GM18951 (cell line): ENCODE data around the gene CSNK1G1.
"Not testable (repeated sequence)": the region's sequence is repeated elsewhere in the genome, so short reads cannot be mapped to it uniquely, and the experiment has no call there.

Experiments used
- POLR2A ChIP-seq: IDR thresholded peaks from 4 replicates; pipeline ENCODE4 v1.6.1; 2011; ENCODE audit warnings: mild to moderate bottlenecking; ENCODE audit not compliant: insufficient read length, insufficient read depth; ENCODE audit errors: extremely low read depth
- in situ Hi-C: fragments of 300-500 bp; cut with MboI; formaldehyde crosslinking; loops from one replicate; pipeline ENCODE4 v1.12.0; 2022; ENCODE audit warnings: low sequenced_read_pairs, mixed read lengths, inconsistent platforms; ENCODE audit not compliant: unreplicated experiment

CSNK1G1 gene

GRCh38 chr15:64355944-64356709 is at the start of gene CSNK1G1:
TSS of gene CSNK1G1 (minus strand) at chr15:64356173. CDS start at chr15:64300499, 55,674 bp downstream.
- in situ Hi-C loops: no loop called here
- peak; percentile 53 for TF ChIP-seq POLR2A

- no peak for TF ChIP-seq POLR2A
- in situ Hi-C loops: no loop called here
These were observed 44.6 kb upstream of the CSNK1G1 start for GRCh38 chr15:64400583-64400982.

GRCh38 chr15:64398575-64398974 is 42.6 kb upstream of the CSNK1G1 start:
- no peak for TF ChIP-seq POLR2A
- in situ Hi-C loops: no loop called here

DNA sequence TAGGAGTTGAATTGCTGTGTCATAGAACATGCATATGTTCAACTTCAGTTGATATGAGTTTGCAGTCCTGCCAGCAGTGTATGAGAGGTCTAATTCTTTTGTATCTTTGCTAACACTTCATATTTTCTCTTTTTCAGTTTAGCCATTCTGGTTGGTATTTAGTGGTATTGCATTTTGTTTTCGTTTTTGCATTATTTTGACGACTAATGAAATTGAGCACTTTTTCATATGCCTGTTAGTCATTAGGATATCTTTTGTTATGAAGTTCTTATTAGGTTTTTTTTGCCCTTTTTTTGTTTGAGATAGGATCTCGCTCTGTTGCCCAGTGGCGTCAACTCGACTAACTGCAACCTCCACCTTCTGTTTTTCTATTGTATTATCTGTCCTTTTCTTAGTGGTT is 40.8 kb upstream of the CSNK1G1 start:
- in situ Hi-C loops: no loop called here
- no peak for TF ChIP-seq POLR2A

DNA sequence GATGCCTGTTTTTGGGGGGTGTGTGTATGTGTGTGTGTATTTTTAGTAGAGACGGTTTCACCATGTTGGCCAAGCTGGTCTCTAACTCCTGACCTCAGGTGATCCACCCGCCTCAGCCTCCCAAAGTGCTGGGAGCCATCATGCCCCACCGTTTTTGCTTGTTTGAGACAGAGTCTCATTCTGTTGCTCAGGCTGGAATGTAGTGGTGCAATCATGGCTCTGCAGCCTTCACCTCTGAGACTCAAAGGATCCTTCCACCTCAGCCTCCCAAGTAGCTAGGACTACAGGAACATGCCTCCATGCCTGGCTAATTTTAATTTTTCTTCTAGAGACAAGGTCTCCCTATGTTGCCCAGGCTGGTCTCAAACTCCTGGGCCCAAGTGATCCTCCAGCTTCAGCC is 36.5 kb upstream of the CSNK1G1 start:
- in situ Hi-C loops: not testable (repeated sequence)

DNA sequence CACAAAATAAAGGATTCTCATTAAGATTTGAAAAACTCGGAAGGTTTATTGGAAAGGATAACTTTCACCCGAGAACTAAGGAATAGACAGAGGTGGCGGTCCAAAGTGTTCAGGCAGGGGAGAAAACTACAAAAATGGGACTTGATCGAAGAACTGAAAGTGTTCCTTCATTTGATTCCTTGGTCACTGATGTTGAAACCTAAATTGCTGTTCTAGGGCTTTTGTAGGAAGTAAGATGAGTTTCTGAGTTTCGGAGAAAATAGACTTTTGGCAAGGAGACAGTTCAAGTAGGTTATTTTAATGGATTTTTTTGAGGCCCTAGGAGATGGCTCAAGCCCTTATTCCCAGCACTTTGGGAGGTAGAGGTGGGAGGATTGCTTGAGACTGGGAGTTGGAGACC is 33.1 kb upstream of the CSNK1G1 start:
- in situ Hi-C loops: no loop called here
- TF ChIP-seq POLR2A: no peak

GRCh38 chr15:64387562-64388168 is 31.7 kb upstream of the CSNK1G1 start, which contains the start of gene TRIP4:
TSS of gene TRIP4 (plus strand) at chr15:64387836. CDS start at chr15:64387864, 28 bp downstream.
- in situ Hi-C loops: no loop called here
- TF ChIP-seq POLR2A: peak; percentile 88

GRCh38 chr15:64386291-64386690 is 30.3 kb upstream of the CSNK1G1 start:
- in situ Hi-C loops: no loop called here
- no peak for TF ChIP-seq POLR2A

GRCh38 chr15:64383760-64384159 is 27.8 kb upstream of the CSNK1G1 start:
- TF ChIP-seq POLR2A: no peak
- in situ Hi-C loops: no loop called here

GRCh38 chr15:64381000-64381751 is 25.2 kb upstream of the CSNK1G1 start, which contains the start of gene PCLAF:
TSS of gene PCLAF (minus strand) at chr15:64381441. CDS start at chr15:64381371, 70 bp downstream.
- peak; percentile 78 for TF ChIP-seq POLR2A
- in situ Hi-C loops: no loop called here

- in situ Hi-C loops: not testable (repeated sequence)
These were observed 24.3 kb upstream of the CSNK1G1 start for GRCh38 chr15:64380130-64380870.

DNA sequence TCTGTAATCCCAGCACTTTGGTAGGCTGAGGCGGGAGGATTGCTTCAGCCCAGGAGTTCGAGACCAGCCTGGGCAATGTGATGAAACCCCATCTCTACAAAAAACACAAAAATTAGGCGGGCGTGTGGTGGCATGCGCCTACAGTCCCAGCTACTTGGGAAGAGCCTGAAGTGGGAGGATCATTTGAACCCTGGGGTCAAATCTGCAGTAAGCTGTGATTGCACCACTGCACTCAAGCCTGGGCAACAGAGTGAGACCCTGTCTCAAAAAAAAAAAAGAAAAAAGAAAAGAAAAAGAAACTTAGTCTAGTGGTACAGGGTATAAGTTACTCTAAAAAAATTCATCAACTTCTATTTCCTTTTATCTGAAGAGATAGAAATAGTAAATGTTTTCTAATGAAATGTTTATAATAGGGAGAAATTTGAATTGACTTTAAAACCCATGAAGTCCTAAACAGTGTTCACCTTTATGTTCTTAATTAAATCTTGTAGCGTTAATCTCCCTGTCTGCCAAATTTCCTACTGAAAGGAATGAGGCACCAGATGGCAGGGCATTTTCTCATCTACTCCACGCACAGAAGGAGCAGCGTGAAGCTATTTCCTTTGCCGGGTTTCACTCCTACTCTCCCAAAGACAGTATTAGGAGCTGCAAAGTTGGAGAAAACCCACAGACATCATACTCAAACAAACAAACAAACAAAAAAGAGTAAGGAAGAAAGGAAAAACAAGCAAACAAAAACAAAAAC is 23.4 kb upstream of the CSNK1G1 start:
- in situ Hi-C loops: no loop called here
- no peak for TF ChIP-seq POLR2A
